WTC11 (cell line): ENCODE results near the gene GNAL. TPM values are rescaled to one million over a fixed set of nuclear protein-coding genes. Genes with fewer than 3 reads are reported as not detected.

ENCODE experiments used
- ATAC-seq: fragments of 200-7000 bp; cut with Tn5 transposase; 2 replicates; pipeline ENCODE4 v1.10.0; 2021; ENCODE audit warnings: mild to moderate bottlenecking, moderate library complexity
- CTCF ChIA-PET: fragments of 300-600 bp; sonication (Branson Sonifier 250); formaldehyde crosslinking; loops from one replicate; lab custom pipeline; 2021; ENCODE audit warnings: antibody characterized with exemption; lab: Charles Lee
- POLR2A ChIA-PET: fragments of 350-600 bp; sonication (Branson Sonifier 250); formaldehyde crosslinking; loops from one replicate; lab custom pipeline; 2021; ENCODE audit warnings: antibody characterized with exemption; lab: Charles Lee
- DNase-seq: peaks from one replicate; pipeline ENCODE4 v3.0.0; 2021; ENCODE audit warnings: low spot score
- H3K27ac Mint-ChIP-seq: 2 replicates; pipeline ENCODE4 v1.8.0; 2021; ENCODE audit warnings: mixed read lengths
- H3K27me3 Mint-ChIP-seq: 2 replicates; pipeline ENCODE4 v1.8.0; 2021; ENCODE audit warnings: low read depth, mild to moderate bottlenecking, moderate library complexity, mixed read lengths
- H3K36me3 Mint-ChIP-seq: 2 replicates; pipeline ENCODE4 v1.8.0; 2021; ENCODE audit warnings: mixed read lengths
- H3K4me1 Mint-ChIP-seq: 2 replicates; pipeline ENCODE4 v1.8.0; 2022; ENCODE audit warnings: mixed read lengths
- H3K4me3 Mint-ChIP-seq: 2 replicates; pipeline ENCODE4 v1.8.0; 2021; ENCODE audit warnings: mild to moderate bottlenecking, moderate library complexity, mixed read lengths
- H3K9me3 Mint-ChIP-seq: 2 replicates; pipeline ENCODE4 v1.8.0; 2021; ENCODE audit warnings: mixed read lengths
- ARID4B ChIP-seq: sonication (generic); formaldehyde crosslinking; IDR thresholded peaks from 2 replicates; pipeline ENCODE4 v1.8.0; 2023; ENCODE audit warnings: missing genetic modification reagents, mild to moderate bottlenecking, borderline replicate concordance
- ESRRA ChIP-seq: sonication (generic); formaldehyde crosslinking; IDR thresholded peaks from 2 replicates; pipeline ENCODE4 v1.8.1; 2022; ENCODE audit warnings: mild to moderate bottlenecking, missing genetic modification reagents, borderline replicate concordance
- FOXJ3 ChIP-seq: sonication (generic); formaldehyde crosslinking; IDR thresholded peaks from 2 replicates; pipeline ENCODE4 v1.9.0; 2021; ENCODE audit warnings: missing genetic modification reagents, mild to moderate bottlenecking, borderline replicate concordance
- FOXP1 ChIP-seq: sonication (generic); formaldehyde crosslinking; IDR thresholded peaks from 2 replicates; pipeline ENCODE4 v1.8.0; 2022; ENCODE audit warnings: missing genetic modification reagents, mild to moderate bottlenecking, moderate library complexity, borderline replicate concordance
- HMGA2 ChIP-seq: fragments of 250-450 bp; sonication (Bioruptor Pico); IDR thresholded peaks from 2 replicates; pipeline ENCODE4 v1.4.0; 2021; ENCODE audit warnings: mild to moderate bottlenecking, moderate library complexity
- NFE2L1 ChIP-seq: sonication (generic); formaldehyde crosslinking; IDR thresholded peaks from 2 replicates; pipeline ENCODE4 v1.8.1; 2023; ENCODE audit warnings: missing genetic modification reagents
- SP1 ChIP-seq: sonication (generic); formaldehyde crosslinking; conservative IDR thresholded peaks from 2 replicates; pipeline ENCODE4 v1.8.1; 2022; ENCODE audit warnings: missing genetic modification reagents
- TCF7 ChIP-seq: sonication (generic); formaldehyde crosslinking; IDR thresholded peaks from 2 replicates; pipeline ENCODE4 v1.8.0; 2022; ENCODE audit warnings: mild to moderate bottlenecking, low read depth, missing genetic modification reagents, moderate library complexity
- TEAD1 ChIP-seq: sonication (generic); formaldehyde crosslinking; IDR thresholded peaks from 2 replicates; pipeline ENCODE4 v1.8.0; 2022; ENCODE audit warnings: mild to moderate bottlenecking, missing genetic modification reagents
- ZNF121 ChIP-seq: sonication (generic); formaldehyde crosslinking; IDR thresholded peaks from 2 replicates; pipeline ENCODE4 v1.8.0; 2023; ENCODE audit warnings: missing genetic modification reagents
- ZNF263 ChIP-seq: sonication (generic); formaldehyde crosslinking; IDR thresholded peaks from 2 replicates; pipeline ENCODE4 v1.8.1; 2022; ENCODE audit warnings: low read depth, mild to moderate bottlenecking, moderate library complexity, missing genetic modification reagents
- ZNF317 ChIP-seq: sonication (generic); formaldehyde crosslinking; IDR thresholded peaks from 2 replicates; pipeline ENCODE4 v1.8.1; 2023; ENCODE audit warnings: low read depth, mild to moderate bottlenecking, moderate library complexity, missing genetic modification reagents, borderline replicate concordance
- ZNF396 ChIP-seq: fragments of 250-450 bp; sonication (Bioruptor Pico); IDR thresholded peaks from 2 replicates; pipeline ENCODE4 v1.8.0; 2021; ENCODE audit warnings: mild to moderate bottlenecking, moderate library complexity, borderline replicate concordance
- total RNA-seq: library from RNA; stranded (reverse); gene quantifications from 3 replicates; pipeline ENCODE4 v1.2.3, GENCODE V29; 2021
- TF ChIP-seq, protein P1 (sequence below): sonication (generic); formaldehyde crosslinking; IDR thresholded peaks from 2 replicates; pipeline ENCODE4 v1.8.0; 2022; ENCODE audit warnings: missing genetic modification reagents
- TF ChIP-seq, protein P2 (sequence below): fragments of 200-600 bp; IDR thresholded peaks from 2 replicates; pipeline ENCODE4 v1.8.0; 2022; ENCODE audit warnings: antibody characterized with exemption
- TF ChIP-seq, protein P3 (sequence below): sonication (generic); formaldehyde crosslinking; IDR thresholded peaks from 2 replicates; pipeline ENCODE4 v1.8.0; 2022; ENCODE audit warnings: mild to moderate bottlenecking, missing genetic modification reagents

The GNAL gene
- total RNA-seq, 1 experiment from 2014 or later, result 22.3 TPM

GRCh38 chr18:11719050-11719449, 30.0 kb downstream of the GNAL start (continued):
- TF ChIP-seq, protein P1, sequence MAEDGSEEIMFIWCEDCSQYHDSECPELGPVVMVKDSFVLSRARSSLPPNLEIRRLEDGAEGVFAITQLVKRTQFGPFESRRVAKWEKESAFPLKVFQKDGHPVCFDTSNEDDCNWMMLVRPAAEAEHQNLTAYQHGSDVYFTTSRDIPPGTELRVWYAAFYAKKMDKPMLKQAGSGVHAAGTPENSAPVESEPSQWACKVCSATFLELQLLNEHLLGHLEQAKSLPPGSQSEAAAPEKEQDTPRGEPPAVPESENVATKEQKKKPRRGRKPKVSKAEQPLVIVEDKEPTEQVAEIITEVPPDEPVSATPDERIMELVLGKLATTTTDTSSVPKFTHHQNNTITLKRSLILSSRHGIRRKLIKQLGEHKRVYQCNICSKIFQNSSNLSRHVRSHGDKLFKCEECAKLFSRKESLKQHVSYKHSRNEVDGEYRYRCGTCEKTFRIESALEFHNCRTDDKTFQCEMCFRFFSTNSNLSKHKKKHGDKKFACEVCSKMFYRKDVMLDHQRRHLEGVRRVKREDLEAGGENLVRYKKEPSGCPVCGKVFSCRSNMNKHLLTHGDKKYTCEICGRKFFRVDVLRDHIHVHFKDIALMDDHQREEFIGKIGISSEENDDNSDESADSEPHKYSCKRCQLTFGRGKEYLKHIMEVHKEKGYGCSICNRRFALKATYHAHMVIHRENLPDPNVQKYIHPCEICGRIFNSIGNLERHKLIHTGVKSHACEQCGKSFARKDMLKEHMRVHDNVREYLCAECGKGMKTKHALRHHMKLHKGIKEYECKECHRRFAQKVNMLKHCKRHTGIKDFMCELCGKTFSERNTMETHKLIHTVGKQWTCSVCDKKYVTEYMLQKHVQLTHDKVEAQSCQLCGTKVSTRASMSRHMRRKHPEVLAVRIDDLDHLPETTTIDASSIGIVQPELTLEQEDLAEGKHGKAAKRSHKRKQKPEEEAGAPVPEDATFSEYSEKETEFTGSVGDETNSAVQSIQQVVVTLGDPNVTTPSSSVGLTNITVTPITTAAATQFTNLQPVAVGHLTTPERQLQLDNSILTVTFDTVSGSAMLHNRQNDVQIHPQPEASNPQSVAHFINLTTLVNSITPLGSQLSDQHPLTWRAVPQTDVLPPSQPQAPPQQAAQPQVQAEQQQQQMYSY (CRISPR knock-in tag), result no peak
- no peak for TF ChIP-seq ZNF396 (CRISPR knock-in tag)
- no peak for TF ChIP-seq TEAD1 (CRISPR knock-in tag)
- TF ChIP-seq, all 79 proteins: peak for 0

DNA sequence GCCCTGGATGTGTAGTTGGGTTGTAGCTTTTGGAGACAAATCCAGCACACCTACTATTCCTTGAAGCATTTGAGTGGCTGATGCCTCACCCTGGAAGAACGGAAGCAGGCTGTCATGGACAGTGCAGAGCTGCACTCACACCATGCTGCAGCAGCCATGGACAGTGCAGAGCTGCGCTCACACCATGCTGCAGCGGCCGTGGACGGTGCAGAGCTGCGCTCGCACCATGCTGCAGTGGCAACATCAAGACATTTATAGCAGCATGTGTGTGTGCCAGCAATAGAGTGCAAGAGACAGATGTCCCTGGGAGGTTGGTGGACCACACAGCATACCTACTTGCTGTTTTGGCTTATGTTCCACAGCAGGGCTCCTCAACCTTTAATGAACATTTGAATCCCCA, 30.6 kb downstream of the GNAL start:
- peaks cover 13% of the 10 kb centered on the region for H3K36me3 Mint-ChIP-seq
- ATAC-seq, result no peak
- peaks cover 12% of the 10 kb centered on the region for H3K9me3 Mint-ChIP-seq
- DNase-seq, result no peak
- POLR2A ChIA-PET, result no interaction called here
- H3K27ac Mint-ChIP-seq, result no peak overlapping the region
- TF ChIP-seq TCF7 (CRISPR knock-in tag) (no peak), ZNF121 (CRISPR knock-in tag) (no peak), ARID4B (CRISPR knock-in tag) (no peak), HMGA2 (CRISPR knock-in tag) (no peak), FOXJ3 (CRISPR knock-in tag) (no peak), ZNF263 (no peak), NFE2L1 (CRISPR knock-in tag) (no peak), ESRRA (CRISPR knock-in tag) (no peak), ZNF317 (no peak), SP1 (CRISPR knock-in tag) (no peak), FOXP1 (no peak)
- TF ChIP-seq, protein P2, sequence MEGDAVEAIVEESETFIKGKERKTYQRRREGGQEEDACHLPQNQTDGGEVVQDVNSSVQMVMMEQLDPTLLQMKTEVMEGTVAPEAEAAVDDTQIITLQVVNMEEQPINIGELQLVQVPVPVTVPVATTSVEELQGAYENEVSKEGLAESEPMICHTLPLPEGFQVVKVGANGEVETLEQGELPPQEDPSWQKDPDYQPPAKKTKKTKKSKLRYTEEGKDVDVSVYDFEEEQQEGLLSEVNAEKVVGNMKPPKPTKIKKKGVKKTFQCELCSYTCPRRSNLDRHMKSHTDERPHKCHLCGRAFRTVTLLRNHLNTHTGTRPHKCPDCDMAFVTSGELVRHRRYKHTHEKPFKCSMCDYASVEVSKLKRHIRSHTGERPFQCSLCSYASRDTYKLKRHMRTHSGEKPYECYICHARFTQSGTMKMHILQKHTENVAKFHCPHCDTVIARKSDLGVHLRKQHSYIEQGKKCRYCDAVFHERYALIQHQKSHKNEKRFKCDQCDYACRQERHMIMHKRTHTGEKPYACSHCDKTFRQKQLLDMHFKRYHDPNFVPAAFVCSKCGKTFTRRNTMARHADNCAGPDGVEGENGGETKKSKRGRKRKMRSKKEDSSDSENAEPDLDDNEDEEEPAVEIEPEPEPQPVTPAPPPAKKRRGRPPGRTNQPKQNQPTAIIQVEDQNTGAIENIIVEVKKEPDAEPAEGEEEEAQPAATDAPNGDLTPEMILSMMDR, result no peak
- TF ChIP-seq, protein P3, sequence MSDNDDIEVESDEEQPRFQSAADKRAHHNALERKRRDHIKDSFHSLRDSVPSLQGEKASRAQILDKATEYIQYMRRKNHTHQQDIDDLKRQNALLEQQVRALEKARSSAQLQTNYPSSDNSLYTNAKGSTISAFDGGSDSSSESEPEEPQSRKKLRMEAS (CRISPR knock-in tag), result no peak
- H3K4me3 Mint-ChIP-seq, result no peak overlapping the region
- CTCF ChIA-PET, result interaction anchor here (2.1 kb wide), 1 partner anchor 13 kb away, joined by 8 read pairs; no protein-coding TSS in a partner anchor
- peaks cover 28% of the 10 kb centered on the region for H3K4me1 Mint-ChIP-seq
- H3K27me3 Mint-ChIP-seq, result peaks cover 2% of the 10 kb centered on the region; the same call in 1 of the 2 replicates
